A172 (cell line): ENCODE data around the gene RTP1. TPM values are rescaled to one million over a fixed set of nuclear protein-coding genes. Genes with fewer than 3 reads are reported as not detected.
"Not testable (repeated sequence)": the region's sequence is repeated elsewhere in the genome, so short reads cannot be mapped to it uniquely, and the experiment has no call there.

ENCODE experiments used
- DNase-seq: peaks from one replicate; pipeline ENCODE4 v3.0.0-alpha.2; 2015; ENCODE audit warnings: low spot score
- total RNA-seq: library from RNA; depleted of rRNA; stranded (reverse); fragments of >200 nt; shearing (Covaris generic); gene quantifications from 2 replicates; pipeline ENCODE4 v1.2.3, GENCODE V29; 2014

RTP1 gene
- total RNA-seq, 1 experiment from 2014 or later: not detected

DNA sequence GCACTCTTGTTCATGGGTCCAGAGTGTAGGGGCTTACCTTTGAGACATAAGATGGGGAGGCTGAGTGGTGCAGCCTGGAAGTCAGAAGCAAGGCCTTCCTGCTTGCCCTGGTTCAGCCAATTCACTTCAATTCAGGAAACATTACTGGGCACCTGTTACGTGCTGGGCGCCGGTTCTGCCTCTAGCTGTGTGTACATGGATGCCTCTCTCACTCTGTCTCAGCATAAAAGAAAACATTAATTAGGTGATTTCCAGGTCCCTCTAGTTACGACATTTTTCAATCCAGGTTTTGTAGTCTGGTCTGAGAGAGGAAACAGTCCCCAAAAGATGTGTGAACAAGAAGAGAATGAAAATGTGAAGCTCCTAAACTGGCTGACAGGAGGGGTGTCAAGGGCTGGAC is 1.2 kb downstream of the RTP1 start:
- no peak for DNase-seq

DNA sequence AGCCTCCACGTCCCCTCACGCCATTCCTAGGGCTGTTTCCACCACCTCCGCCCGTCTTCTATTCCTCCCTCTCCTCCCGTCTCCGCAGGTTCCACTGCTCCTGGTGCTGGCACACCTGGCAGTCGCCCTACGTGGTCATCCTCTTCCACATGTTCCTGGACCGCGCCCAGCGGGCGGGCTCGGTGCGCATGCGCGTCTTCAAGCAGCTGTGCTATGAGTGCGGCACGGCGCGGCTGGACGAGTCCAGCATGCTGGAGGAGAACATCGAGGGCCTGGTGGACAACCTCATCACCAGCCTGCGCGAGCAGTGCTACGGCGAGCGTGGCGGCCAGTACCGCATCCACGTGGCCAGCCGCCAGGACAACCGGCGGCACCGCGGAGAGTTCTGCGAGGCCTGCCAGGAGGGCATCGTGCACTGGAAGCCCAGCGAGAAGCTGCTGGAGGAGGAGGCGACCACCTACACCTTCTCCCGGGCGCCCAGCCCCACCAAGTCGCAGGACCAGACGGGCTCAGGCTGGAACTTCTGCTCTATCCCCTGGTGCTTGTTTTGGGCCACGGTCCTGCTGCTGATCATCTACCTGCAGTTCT is 2.3 kb downstream of the RTP1 start:
- not testable (repeated sequence) for DNase-seq

DNA sequence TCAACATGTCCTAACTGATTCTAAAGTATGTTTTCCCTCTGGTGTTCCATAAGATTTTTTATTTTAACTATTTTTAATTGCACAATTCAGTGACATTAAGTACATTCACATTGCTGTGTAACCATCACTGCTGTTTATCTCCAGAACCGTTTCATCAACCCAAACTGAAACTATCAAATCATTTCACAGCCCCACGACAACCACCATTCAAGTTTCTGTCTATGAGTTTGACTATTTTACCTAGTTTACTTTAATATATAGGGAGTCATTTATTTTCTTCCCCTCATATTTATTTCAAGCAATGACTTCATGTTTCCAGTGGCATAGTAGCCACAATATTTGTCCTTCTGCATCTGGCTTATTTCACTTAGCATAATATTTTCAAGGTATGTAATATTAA is 8.4 kb downstream of the RTP1 start:
- no peak for DNase-seq

DNA sequence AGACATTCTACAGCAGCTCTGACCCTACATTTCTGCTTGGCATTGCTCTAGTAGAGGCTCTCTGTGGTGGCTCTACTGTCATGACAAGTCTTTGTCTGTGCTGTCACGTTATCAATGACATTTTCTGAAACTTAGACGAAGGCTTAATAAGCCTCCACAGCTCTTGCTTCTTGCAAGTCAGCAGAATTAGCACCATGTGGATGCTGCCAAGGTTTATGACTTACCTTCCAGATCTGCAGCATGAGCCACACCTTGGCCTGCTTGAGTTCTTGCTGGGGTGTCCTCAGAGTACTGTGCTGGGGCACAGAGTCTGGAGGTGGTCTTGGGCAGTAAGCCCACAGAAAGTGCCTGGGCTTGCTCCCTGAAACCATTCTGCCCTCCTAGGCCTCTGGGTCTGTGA is 9.8 kb downstream of the RTP1 start:
- no peak for DNase-seq

- DNase-seq: no peak
Measured at GRCh38 chr3:187207624-187208023, 10.3 kb downstream of the RTP1 start.

- peak; percentile 82 for DNase-seq
Measured at GRCh38 chr3:187208159-187208558, 10.9 kb downstream of the RTP1 start.

DNA sequence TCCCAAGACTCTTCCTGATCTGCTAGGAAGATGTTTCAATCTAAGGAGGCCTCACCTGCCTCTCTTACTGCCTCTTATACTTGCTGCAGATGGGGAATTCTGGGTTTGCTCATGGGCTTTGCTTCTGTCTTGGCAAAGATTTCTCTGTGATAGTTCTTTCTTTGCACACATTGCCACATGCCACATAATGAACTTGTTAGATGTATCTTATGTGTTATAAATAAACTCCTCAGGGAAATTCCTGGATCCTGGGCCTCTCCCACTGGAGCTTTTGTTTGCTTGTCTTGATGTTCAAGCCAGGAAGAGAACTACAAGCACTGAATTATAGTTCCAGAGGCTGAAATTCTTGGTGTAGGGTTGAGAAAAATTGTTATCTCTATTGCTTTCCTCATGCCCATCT is 12.2 kb downstream of the RTP1 start:
- no peak for DNase-seq

DNA sequence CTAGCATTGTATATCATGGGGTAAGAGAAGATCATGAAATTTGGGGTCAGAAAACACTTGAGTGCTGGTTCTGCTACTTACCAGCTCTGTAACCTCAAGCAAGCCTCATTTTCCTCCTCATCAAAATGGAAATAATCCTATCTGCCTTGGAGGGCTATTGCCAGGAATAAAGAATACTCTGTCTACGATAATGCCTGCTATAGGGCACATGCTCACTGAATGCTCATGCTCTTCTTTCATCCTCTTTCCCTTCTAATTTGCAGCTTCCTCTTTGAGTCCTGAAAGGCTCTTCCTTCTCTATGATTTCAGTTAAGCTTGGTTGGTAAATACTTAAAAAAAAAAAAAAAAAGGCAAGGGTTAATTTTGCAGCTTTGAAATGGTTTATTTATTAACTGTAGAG is 12.8 kb downstream of the RTP1 start:
- no peak for DNase-seq

GRCh38 chr3:187210545-187211327 is 13.4 kb downstream of the RTP1 start:
- DNase-seq: peak; percentile 49

GRCh38 chr3:187211532-187212195 is 14.4 kb downstream of the RTP1 start:
- peak; percentile 68 for DNase-seq

- DNase-seq: no peak
Measured at GRCh38 chr3:187212196-187212545, 14.9 kb downstream of the RTP1 start.

DNA sequence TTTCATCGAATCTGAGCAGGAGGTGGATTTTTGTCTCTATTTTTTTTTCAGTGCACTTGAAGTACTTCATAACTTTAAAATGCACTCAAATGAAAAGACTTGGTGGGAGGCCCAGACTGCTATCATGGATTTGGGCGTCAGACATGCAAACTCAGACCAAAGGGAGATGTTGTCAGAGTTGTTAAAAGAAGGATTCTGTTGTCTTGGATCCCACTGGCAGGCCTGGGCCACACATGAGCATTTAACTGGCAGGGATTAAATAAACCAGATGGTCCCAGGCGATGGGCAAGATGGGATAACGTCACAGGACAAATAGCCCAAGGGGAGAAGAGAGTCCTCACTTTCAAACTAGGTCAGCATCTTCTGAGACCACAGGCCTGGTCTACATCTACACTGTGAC is 15.4 kb downstream of the RTP1 start:
- DNase-seq: no peak

DNA sequence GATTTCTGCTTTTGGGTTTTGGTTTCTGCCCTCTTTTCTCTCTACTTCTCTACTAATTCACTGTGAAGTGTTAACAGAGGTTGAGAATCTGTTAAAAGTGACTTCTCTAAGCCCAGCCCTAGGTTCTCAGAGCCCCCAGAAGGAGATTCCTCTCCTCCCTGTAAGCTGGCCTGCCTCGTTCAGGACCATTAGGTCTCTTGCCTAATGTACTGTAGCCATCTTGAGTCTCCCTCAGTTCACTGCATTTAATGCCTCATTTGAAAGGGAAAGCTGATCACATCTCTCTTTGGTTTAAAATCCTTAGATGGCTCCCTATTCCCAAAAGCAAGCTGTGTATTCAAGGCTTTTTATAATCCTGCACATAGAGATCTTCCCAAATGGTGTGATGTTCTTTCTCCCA is 16.3 kb downstream of the RTP1 start:
- DNase-seq: no peak

- no peak for DNase-seq
Measured at GRCh38 chr3:187215460-187215859, 18.2 kb downstream of the RTP1 start.

DNA sequence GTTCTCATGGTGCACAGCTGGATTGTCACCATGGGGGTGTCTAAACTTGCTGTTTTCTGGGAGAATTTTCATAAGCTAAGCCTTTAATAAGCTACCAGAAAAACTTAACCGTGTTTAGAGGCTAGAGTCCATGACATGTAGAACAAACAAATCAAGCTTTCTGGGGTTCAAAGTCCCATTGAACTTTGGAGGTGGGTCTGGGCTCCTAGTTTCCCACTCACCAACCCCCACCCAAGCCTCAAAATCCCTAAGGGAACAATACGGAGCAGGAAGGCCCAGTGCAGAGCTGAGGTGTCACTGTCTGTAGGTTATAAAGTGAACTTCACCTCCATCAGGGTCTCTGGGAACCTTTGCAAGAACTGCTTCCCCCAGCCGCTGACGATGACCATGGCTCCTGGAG is 25.5 kb downstream of the RTP1 start:
- DNase-seq: no peak

DNA sequence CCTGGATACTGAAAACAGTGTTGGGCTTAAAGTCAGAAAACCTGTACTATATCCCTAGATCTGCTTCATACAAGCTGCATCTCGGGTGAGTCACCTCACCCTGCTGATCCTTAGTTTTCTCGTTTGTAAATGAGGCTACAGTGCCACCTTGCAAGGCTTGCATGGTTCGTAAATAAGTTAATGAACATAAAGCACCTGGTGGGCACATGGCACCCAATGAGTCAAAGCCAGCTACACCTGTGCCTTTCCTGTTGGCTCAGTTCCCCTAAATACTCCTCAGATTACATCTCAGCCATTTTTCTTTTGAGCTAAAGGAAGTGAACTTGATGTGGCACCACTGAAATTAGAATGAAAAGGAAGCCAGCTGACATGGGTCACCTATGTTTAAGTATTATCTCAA is 26.5 kb downstream of the RTP1 start:
- peak; percentile 45 for DNase-seq

DNA sequence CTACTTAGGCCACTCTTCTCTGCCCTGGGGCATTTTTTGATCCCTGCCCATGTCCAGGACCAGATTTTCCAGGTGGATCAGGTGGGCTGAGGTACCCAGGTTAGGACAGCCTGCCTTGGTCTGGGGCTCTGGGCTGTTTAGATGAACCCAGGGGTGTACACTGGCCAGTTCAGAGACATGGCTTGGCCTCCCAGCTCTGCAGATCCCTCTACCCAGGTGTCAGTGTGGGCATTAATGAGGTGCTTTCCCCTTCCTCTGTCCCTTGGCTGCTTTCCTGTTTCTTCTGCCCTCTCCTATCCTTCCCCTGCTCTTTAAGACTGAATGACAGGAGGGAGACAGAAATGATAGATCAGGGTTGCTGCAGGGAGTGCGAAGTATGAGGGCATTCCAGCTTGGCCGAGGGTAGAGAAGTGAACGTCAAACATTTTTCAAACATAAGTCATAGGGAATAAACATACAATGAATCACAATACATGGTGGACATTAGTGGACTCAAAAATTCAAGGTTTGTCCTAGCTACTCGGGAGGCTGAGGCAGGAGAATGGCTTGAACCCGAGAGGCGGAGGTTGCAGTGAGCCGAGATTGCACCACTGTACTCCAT is 30.5 kb downstream of the RTP1 start:
- DNase-seq: peak; percentile 73

- no peak for DNase-seq
Measured at GRCh38 chr3:187228740-187229139, 31.5 kb downstream of the RTP1 start.

DNA sequence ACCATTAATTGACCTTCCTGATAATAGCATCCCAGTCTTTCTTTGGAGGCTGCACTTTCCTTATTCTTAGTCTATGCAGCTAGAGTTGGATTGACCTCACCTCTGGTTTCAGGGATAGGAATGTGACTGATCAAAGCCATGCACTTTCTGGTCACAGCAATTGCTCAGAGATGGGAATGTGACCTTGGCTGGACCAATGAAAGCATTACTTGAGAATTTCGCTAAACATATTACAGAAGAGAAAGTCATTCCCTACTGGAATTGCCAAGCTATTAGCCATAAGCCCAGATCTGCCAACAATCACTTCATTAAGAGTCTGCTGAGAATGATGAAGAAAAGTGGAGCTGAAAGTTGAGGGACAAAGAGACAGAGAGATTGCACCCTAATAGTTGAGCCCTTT is 32.7 kb downstream of the RTP1 start:
- no peak for DNase-seq

DNA sequence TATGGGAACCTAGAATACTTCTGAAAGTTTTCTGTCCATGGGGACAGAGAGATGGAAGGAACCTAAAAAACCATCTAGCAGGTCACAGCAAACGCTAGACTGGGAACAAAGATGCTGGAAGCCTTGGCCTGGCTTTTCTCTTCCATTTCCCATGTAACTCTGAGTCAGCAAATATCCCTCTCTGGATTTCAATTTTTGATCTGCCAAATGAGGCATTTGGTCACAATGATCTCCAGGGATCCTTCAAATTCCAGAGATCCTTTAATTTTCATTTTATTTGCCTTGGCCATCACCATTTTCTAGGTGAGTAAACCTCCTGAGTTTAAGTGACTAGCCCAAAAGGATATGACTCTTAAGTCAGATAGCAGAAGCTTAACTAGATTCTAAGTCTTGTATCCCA is 39.7 kb downstream of the RTP1 start:
- no peak for DNase-seq

DNA sequence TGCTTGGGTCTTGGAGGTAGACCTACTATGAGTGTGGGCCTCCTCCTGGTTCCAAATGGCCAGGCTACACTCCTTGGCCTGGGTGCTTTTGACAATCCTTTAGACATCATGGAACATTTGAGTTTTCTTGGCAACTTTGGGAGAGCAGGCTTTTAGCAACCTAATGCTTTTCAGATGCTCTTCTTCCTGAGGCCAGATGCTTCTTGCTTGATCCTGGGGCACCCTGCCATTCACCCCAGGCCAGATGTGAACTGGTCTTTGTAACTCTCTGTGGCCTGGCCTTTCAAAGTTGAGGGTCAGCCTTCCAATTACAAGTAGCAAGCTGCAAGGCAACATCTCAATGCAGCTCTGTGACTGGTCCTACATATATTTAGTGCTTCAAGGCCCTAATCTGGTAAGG is 40.5 kb downstream of the RTP1 start:
- no peak for DNase-seq

DNA sequence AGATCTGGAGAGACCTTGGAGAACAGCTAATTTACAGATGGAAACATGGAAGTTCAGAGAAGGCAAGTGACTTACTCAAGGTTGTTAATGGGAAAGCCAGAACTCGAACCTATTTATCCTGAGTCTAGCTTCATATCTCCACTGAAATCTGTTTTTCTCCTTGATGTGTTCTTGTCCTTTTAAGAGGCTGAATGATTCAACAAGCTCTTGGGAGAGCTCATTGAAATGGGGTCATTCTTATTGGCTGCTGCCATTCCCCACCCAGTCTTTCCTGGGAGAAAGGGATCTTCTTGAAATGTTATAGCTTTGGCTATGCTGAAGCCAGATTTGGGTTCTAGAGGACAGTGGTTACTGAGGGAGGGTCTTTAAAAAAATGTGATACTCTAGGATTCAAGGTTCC is 41.0 kb downstream of the RTP1 start:
- no peak for DNase-seq

GRCh38 chr3:187238835-187239234 is 41.5 kb downstream of the RTP1 start:
- DNase-seq: not testable (repeated sequence)
